K562 (cell line): Measurements from ENCODE around the gene STX18. TPM values are rescaled to one million over a fixed set of nuclear protein-coding genes. Genes with fewer than 3 reads are reported as not detected.

Experiments used
- ATAC-seq: fragments of 200-7000 bp; cut with Tn5 transposase; 3 replicates; pipeline ENCODE4 v1.9.1; 2020; ENCODE audit warnings: moderate library complexity
- BruUV-seq: library from RNA; stranded (reverse); fragments of 400-500 nt; replicated peaks from 2 replicates; lab custom pipeline; 2021; lab: Mats Ljungman, UMichigan
- CTCF ChIA-PET: fragments of 300-600 bp; formaldehyde crosslinking; extraction: SDS; loops from one replicate; lab custom pipeline; 2021; ENCODE audit warnings: low intra/inter-chr PET ratio; lab: Yijun Ruan, JAX
- POLR2A ChIA-PET: fragments of 300-600, 350-650 bp; sonication (Branson Sonifier 250); formaldehyde crosslinking; extraction: SDS; loops from one replicate; lab custom pipeline; 2021; ENCODE audit warnings: antibody characterized with exemption, inconsistent platforms; lab: Yijun Ruan, JAX
- DNase-seq, 4 experiments: peaks; one replicate each; pipeline versions ENCODE4 v3.0.0 to v3.0.0-alpha.2; 2011 to 2018; ENCODE audit warnings: low spot score in 3 of 4, mixed read lengths in 3 of 4; ENCODE audit errors: extremely low read depth in 1 of 4
- FAIRE-seq: peaks from 2 replicates; lab custom pipeline; 2011; peaks lifted over from hg19 to GRCh38; lab: Jason Lieb, UNC
- H2AFZ ChIP-seq: 2 replicates; pipeline ENCODE4 v1.6.0; 2011; ENCODE audit warnings: low read depth, low read length, control low read depth, inconsistent platforms
- H3K27ac ChIP-seq: fragments of 200-600 bp; 3 replicates; pipeline ENCODE4 v1.8.0; 2011; ENCODE audit warnings: low read depth, mild to moderate bottlenecking, control low read depth, inconsistent platforms, low read length, moderate library complexity, mixed read lengths; ENCODE audit errors: extremely low read depth
- H3K27me3 ChIP-seq, 2 experiments: fragments of 300-600 bp in 1 of 2; 2 replicates in 1 of 2; 3 replicates in 1 of 2; pipeline versions ENCODE4 v1.6.0 to v1.8.0; 2011; ENCODE audit warnings: inconsistent platforms in 2 of 2, low read length in 2 of 2, mild to moderate bottlenecking in 1 of 2, mixed read lengths in 1 of 2, moderate library complexity in 1 of 2; ENCODE audit not compliant: control insufficient read depth in 2 of 2, insufficient read depth in 2 of 2
- H3K36me3 ChIP-seq: fragments of 300-600 bp; 3 replicates; pipeline ENCODE4 v1.8.0; 2011; ENCODE audit warnings: mild to moderate bottlenecking, low read length, inconsistent platforms; ENCODE audit not compliant: control insufficient read depth, insufficient read depth
- H3K4me1 ChIP-seq, 2 experiments: fragments of 200-600 bp in 1 of 2; replicated peaks in 1 of 2; 2 replicates in 1 of 2; 3 replicates in 1 of 2; pipeline versions ENCODE4 v1.5.1 to v1.8.0; 2011; ENCODE audit warnings: inconsistent platforms in 2 of 2, low read length in 2 of 2, mild to moderate bottlenecking in 1 of 2, mixed read lengths in 1 of 2, moderate library complexity in 1 of 2; ENCODE audit not compliant: control insufficient read depth in 2 of 2, insufficient read depth in 2 of 2
- H3K4me2 ChIP-seq: 2 replicates; pipeline ENCODE4 v1.6.1; 2011; ENCODE audit warnings: low read length, control low read depth, inconsistent platforms, mixed read lengths; ENCODE audit not compliant: insufficient read depth
- H3K4me3 ChIP-seq: fragments of 200-600 bp; sonication (generic), shearing (Covaris generic); 2 replicates; pipeline ENCODE4 v1.5.1; 2016; ENCODE audit warnings: control low read depth, inconsistent platforms
- H3K79me2 ChIP-seq: fragments of 200-600 bp; 3 replicates; pipeline ENCODE4 v1.8.0; 2011; ENCODE audit warnings: low read length, inconsistent platforms; ENCODE audit not compliant: control insufficient read depth, insufficient read depth
- H3K9ac ChIP-seq, 2 experiments: 2 replicates each; pipeline versions ENCODE4 v1.6.0 to v1.6.1; 2011; ENCODE audit warnings: low read depth in 2 of 2, low read length in 2 of 2, control low read depth in 1 of 2, inconsistent platforms in 1 of 2, mild to moderate bottlenecking in 1 of 2, mixed read lengths in 1 of 2; ENCODE audit not compliant: insufficient read depth in 1 of 2
- H3K9me1 ChIP-seq: one replicate; pipeline ENCODE4 v1.6.0; 2011; ENCODE audit warnings: inconsistent platforms, mild to moderate bottlenecking, low read length, moderate library complexity; ENCODE audit not compliant: control insufficient read depth, insufficient read depth
- H3K9me3 ChIP-seq: replicated peaks from 2 replicates; pipeline ENCODE4 v1.5.1; 2011; ENCODE audit warnings: low read depth, low read length, inconsistent platforms; ENCODE audit not compliant: control insufficient read depth, insufficient read depth
- H4K20me1 ChIP-seq: replicated peaks from 2 replicates; pipeline ENCODE4 v1.6.1; 2011; ENCODE audit warnings: low read length, inconsistent platforms, mixed read lengths; ENCODE audit not compliant: control insufficient read depth, insufficient read depth
- ELF1 ChIP-seq: fragments of 200-800 bp; sonication (Bioruptor generic); IDR thresholded peaks from 2 replicates; pipeline ENCODE4 v1.6.1; 2016; ENCODE audit warnings: missing genetic modification characterization, missing compliant biosample characterization
- NFIX ChIP-seq: fragments of 250-450 bp; sonication (Bioruptor Pico); IDR thresholded peaks from 2 replicates; pipeline ENCODE4 v1.4.0; 2020; ENCODE audit warnings: low read depth, mild to moderate bottlenecking, moderate library complexity
- PKNOX1 ChIP-seq: fragments of 450-650 bp; IDR thresholded peaks from 2 replicates; pipeline ENCODE4 v1.6.1; 2016
- TCF15 ChIP-seq: fragments of 250-450 bp; sonication (Bioruptor Pico); IDR thresholded peaks from 2 replicates; pipeline ENCODE4 v1.8.0; 2022; ENCODE audit warnings: moderate library complexity, mild to moderate bottlenecking, inconsistent platforms
- TRIM28 ChIP-seq: fragments of 450-650 bp; IDR thresholded peaks from 2 replicates; pipeline ENCODE4 v1.6.1; 2017
- ZBTB33 ChIP-seq: sonication (generic); formaldehyde crosslinking; IDR thresholded peaks from 2 replicates; pipeline ENCODE4 v1.8.1; 2023; ENCODE audit warnings: mild to moderate bottlenecking, missing genetic modification reagents
- ZFP36 ChIP-seq: fragments of 150-350 bp; IDR thresholded peaks from 2 replicates; pipeline ENCODE4 v1.6.1; 2018; ENCODE audit warnings: low read length, low read depth; ENCODE audit not compliant: partially characterized antibody
- ZNF12 ChIP-seq: sonication (generic); formaldehyde crosslinking; IDR thresholded peaks from 2 replicates; pipeline ENCODE4 v1.4.0; 2020; ENCODE audit warnings: mild to moderate bottlenecking, missing genetic modification reagents
- ZNF318 ChIP-seq, 2 experiments: fragments of 450-650 bp; IDR thresholded peaks; 2 replicates each; pipeline ENCODE4 v1.6.1; 2016; ENCODE audit warnings: mild to moderate bottlenecking in 2 of 2, borderline replicate concordance in 1 of 2, low read depth in 1 of 2, moderate library complexity in 1 of 2
- ZSCAN32 ChIP-seq: fragments of 450-650 bp; formaldehyde crosslinking; IDR thresholded peaks from 2 replicates; pipeline ENCODE4 v1.4.0; 2020; ENCODE audit warnings: mild to moderate bottlenecking, moderate library complexity
- WGBS: fragments of 100-300 bp; shearing (Covaris generic); methylation state at CpG from one replicate; pipeline ENCODE4 v1.1.6; 2016; ENCODE audit warnings: low coverage, mixed read lengths; ENCODE audit not compliant: insufficient coverage; ENCODE audit errors: missing lambda C conversion rate; 5-methylcytosine and 5-hydroxymethylcytosine counted together
- in situ Hi-C: fragments of 300-500 bp; cut with MboI; formaldehyde crosslinking; loops from 4 replicates; pipeline ENCODE4 v1.15.0; 2018; ENCODE audit warnings: inconsistent platforms, mixed read lengths
- intact Hi-C: fragments of 100-400 bp; cut with micrococcal nuclease; formaldehyde crosslinking; loops from 2 replicates; pipeline ENCODE4 v1.14.2; 2022
- polyA plus RNA-seq, 8 experiments: library from polyadenylated mRNA; depleted of rRNA in 4 of 8; stranded (reverse) in 5 of 8; unstranded in 3 of 8; fragments of >200 nt; fragmentation: Nextera tagmentation in 2 of 8; fragmentation: Illumina TruSeq in 1 of 8; extraction: Ambion mirVana in 2 of 8; extraction: Trizol in 1 of 8; gene quantifications; 2 replicates each; pipeline versions ENCODE4 v1.2.1 to v1.2.3, GENCODE V29; 2011 to 2014; ENCODE audit warnings: inconsistent platforms in 1 of 8, missing spikeins in 1 of 8
- total RNA-seq, 7 experiments: library from RNA; depleted of rRNA in 6 of 7; stranded (reverse); fragments of >200 nt in 6 of 7; fragmentation: Illumina TruSeq in 2 of 7; extraction: Trizol in 2 of 7; gene quantifications; 2 replicates each; pipeline versions ENCODE4 v1.2.1 to v1.2.3, GENCODE V29; 2011 to 2021; ENCODE audit warnings: low replicate concordance in 1 of 7

Gene STX18
- total and polyA plus RNA-seq, 9 of the 15 experiments (the other 6 are each of a cell fraction or from before 2014, with no cell fraction given): 6.2 to 41.7 (median 22.7) TPM

- peaks cover 0 to 28% of the 10 kb centered on the region in 2 experiments; a peak in 3 of 5 replicates for H3K4me1 ChIP-seq
- ChIA-PET CTCF (no interaction called here), POLR2A (no interaction called here)
- FAIRE-seq (no peak), ATAC-seq (no peak), DNase-seq (no peak)
- H3K4me2 ChIP-seq: no peak overlapping the region
- no peaks in the 10 kb centered on the region for H3K9me3 ChIP-seq
- H3K9me1 ChIP-seq: no peaks in the 10 kb centered on the region
- no peak overlapping the region for H2AFZ ChIP-seq
- intact Hi-C loops (no loop called here), in situ Hi-C loops (no loop called here)
- no peaks in the 10 kb centered on the region for H3K79me2 ChIP-seq
- no peak overlapping the region for H3K27ac ChIP-seq
- no TSS peak for BruUV-seq
- peaks cover 15% of the 10 kb centered on the region; the same call in 1 of the 2 replicates for H4K20me1 ChIP-seq
- no peak overlapping the region for H3K4me3 ChIP-seq
- no peaks in the 10 kb centered on the region for H3K36me3 ChIP-seq
- H3K9ac ChIP-seq: no peak overlapping the region
- peaks cover 13 to 76% of the 10 kb centered on the region in 2 experiments; a peak in 4 of 5 replicates for H3K27me3 ChIP-seq
- WGBS: 2% methylated on average over 14 of the region's 18 CpGs
- TF ChIP-seq TRIM28 (no peak), ZBTB33 (CRISPR knock-in tag) (no peak), NFIX (no peak), ZSCAN32 (CRISPR knock-in tag) (no peak), ZNF318 (IDR thresholded peaks at IDR 0.05; ENCODE audit: borderline replicate concordance in 1 of 2, low read depth in 1 of 2) (no peak), TCF15 (CRISPR knock-in tag) (no peak), ZFP36 (no peak), ZNF12 (CRISPR knock-in tag) (no peak), ELF1 (no peak), PKNOX1 (no peak)
Measured at GRCh38 chr4:4388836-4389575, 152.8 kb downstream of the STX18 start.
